Cardiac muscle cell (in vitro differentiated cells and primary cell): ENCODE measurements around the gene CABCOCO1. TPM values are rescaled to one million over a fixed set of nuclear protein-coding genes. Genes with fewer than 3 reads are reported as not detected.

Source experiments
- polyA plus RNA-seq: library from polyadenylated mRNA; unstranded; fragments of >200 nt; fragmentation: Nextera tagmentation; extraction: Ambion mirVana; gene quantifications from 2 replicates; pipeline ENCODE4 v1.2.1, GENCODE V29; 2016
- total RNA-seq: library from RNA; depleted of rRNA; stranded (reverse); fragments of >200 nt; gene quantifications from 2 replicates; pipeline ENCODE4 v1.2.3, GENCODE V29; 2016

CABCOCO1 gene
- total and polyA plus RNA-seq, 2 experiments from 2014 or later: 1.5 TPM

Other genes with a start within 250 kb of the CABCOCO1 start
- 1.1 and 2.5 TPM in 2 replicates for gene TMEM26, start 209.5 kb upstream of the CABCOCO1 start, total RNA-seq
- gene TMEM26, start 209.5 kb upstream of the CABCOCO1 start, polyA plus RNA-seq: 0.91 and 1.2 TPM in 2 replicates
- 4.3 and 4.9 TPM in 2 replicates for gene ARID5B, start 238.8 kb downstream of the CABCOCO1 start, total RNA-seq
- 4.3 and 7.8 TPM in 2 replicates for gene ARID5B, start 238.8 kb downstream of the CABCOCO1 start, polyA plus RNA-seq